GM18870 (cell line): ENCODE data around the gene ZNF837.

Source experiments
- ATAC-seq: cut with Tn5 transposase; IDR thresholded peaks from one replicate; pipeline ENCODE4 v1.9.1; 2021; ENCODE audit warnings: moderate library complexity; ENCODE audit not compliant: unreplicated experiment

The ZNF837 gene

GRCh38 chr19:58326501-58326913, 54.3 kb downstream of the ZNF837 start:
- ATAC-seq = no peak

GRCh38 chr19:58325311-58326022, 55.4 kb downstream of the ZNF837 start:
- ATAC-seq = no peak

GRCh38 chr19:58319241-58319640, 61.6 kb downstream of the ZNF837 start:
- no peak for ATAC-seq

GRCh38 chr19:58318297-58318696, 62.5 kb downstream of the ZNF837 start:
- ATAC-seq = no peak
